Mucosa of descending colon (tissue), 3 donors: ENCODE measurements around the gene RNASE4. TPM values are rescaled to one million over a fixed set of nuclear protein-coding genes. Genes with fewer than 3 reads are reported as not detected.

ENCODE experiments used
- ATAC-seq: fragments of 200-7000 bp; cut with Tn5 transposase; one replicate; pipeline ENCODE4 v1.9.1; 2020; ENCODE audit warnings: mild to moderate bottlenecking, moderate library complexity
- DNase-seq, 3 donors: peaks; one replicate each; pipeline ENCODE4 v3.0.0-alpha.2; 2020
- H3K36me3 ChIP-seq: fragments of 200-600 bp; one replicate; pipeline ENCODE4 v1.8.0; 2021; ENCODE audit warnings: low read depth, mild to moderate bottlenecking
- H3K4me1 ChIP-seq: fragments of 200-600 bp; one replicate; pipeline ENCODE4 v1.8.0; 2021; ENCODE audit warnings: low read depth, mild to moderate bottlenecking
- H3K4me3 ChIP-seq: fragments of 200-600 bp; one replicate; pipeline ENCODE4 v1.8.0; 2021; ENCODE audit warnings: mild to moderate bottlenecking
- H3K9me3 ChIP-seq: fragments of 200-600 bp; one replicate; pipeline ENCODE4 v1.8.0; 2021; ENCODE audit warnings: mild to moderate bottlenecking
- intact Hi-C, 2 donors: fragments of 100-400 bp; cut with DNase I in 1 of 2; cut with micrococcal nuclease in 1 of 2; formaldehyde crosslinking; loops; one replicate each; pipeline versions ENCODE4 v1.11.0 to v1.11.1; 2022; cut with DNase I, micrococcal nuclease
- total RNA-seq, 3 donors: library from RNA; stranded (reverse); fragmentation: NEBNext Ultra II Directional in 2 of 3; extraction: Animal tissue kit (Norgen Biotek cat#: 25700) in 2 of 3; gene quantifications; one replicate each; pipeline versions ENCODE4 v1.2.1 to v1.2.4, GENCODE V29; 2021 to 2023
- TF ChIP-seq, protein P1 (sequence below): fragments of 200-600 bp; IDR thresholded peaks from one replicate; pipeline ENCODE4 v1.8.0; 2022; ENCODE audit warnings: antibody characterized with exemption, mild to moderate bottlenecking
- donor health status: DM: no; HTN: no; CAD: no; lungs with moderate emphysema.
- donor health status: DM: no; HTN: no; CAD: no.
- donor health status: DM: no; HTN: yes; CAD: no.

Gene RNASE4
- total RNA-seq, 3 donors from 2014 or later: 35.9 to 37.4 (median 36.4) TPM

GRCh38 chr14:20688167-20688839 is 3.9 kb downstream of the RNASE4 start, which contains the start of gene ANG:
Gene ANG, plus strand, starts transcription at chr14:20688764. Its CDS starts 4,801 bp downstream, at chr14:20693565.
- Histone ChIP-seq H3K4me3 (no peak within 1 kb of the TSS), H3K9me3 (no peaks in the 10 kb centered on the region), H3K4me1 (peaks cover 49% of the 10 kb centered on the region), H3K36me3 (no peaks in the 10 kb centered on the region)
- ATAC-seq (no peak), DNase-seq (no peak)
- intact Hi-C loops: loop anchor here in 1 of 2 donors (10.0 kb wide), 2 partner anchors 354 to 416 kb away; partner anchors contain the start of genes CCNB1IP1 and TMEM253
- TF ChIP-seq, protein P1, sequence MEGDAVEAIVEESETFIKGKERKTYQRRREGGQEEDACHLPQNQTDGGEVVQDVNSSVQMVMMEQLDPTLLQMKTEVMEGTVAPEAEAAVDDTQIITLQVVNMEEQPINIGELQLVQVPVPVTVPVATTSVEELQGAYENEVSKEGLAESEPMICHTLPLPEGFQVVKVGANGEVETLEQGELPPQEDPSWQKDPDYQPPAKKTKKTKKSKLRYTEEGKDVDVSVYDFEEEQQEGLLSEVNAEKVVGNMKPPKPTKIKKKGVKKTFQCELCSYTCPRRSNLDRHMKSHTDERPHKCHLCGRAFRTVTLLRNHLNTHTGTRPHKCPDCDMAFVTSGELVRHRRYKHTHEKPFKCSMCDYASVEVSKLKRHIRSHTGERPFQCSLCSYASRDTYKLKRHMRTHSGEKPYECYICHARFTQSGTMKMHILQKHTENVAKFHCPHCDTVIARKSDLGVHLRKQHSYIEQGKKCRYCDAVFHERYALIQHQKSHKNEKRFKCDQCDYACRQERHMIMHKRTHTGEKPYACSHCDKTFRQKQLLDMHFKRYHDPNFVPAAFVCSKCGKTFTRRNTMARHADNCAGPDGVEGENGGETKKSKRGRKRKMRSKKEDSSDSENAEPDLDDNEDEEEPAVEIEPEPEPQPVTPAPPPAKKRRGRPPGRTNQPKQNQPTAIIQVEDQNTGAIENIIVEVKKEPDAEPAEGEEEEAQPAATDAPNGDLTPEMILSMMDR: no peak

DNA sequence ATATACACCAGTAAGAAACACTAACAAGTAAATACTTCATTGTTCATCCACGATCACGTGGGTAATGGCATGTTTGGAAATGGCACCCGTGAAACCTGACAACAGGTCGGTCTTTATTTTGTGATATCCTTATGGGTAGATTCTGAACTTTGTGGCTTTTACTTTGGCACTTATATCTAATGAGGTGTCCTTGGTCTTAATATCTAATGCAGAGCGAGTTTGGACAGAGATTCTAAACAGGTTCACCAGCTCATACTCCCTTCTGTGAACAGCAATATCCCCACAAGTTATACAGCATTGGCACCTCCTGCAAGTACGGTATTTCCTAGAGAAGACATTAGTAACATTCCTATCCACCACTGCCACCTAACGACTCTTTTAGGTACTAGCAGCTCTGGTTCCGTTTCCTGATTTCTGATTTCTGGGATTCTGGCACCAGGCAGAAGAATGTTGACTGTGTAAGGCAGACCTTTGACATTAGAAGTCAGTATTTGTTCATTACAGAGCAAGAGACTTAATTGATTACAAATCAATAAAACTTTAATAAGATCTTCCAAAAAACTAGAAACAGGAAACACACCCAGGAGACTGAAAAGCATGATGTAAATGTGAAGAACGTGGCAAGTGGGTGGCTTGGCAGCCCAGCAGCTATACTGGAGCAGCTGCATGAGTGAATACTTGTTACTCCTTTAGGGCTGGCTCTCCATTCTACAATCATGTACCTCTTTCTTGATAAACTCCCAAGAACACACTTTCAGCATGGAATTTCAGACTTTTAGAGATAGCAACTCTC is 6.7 kb downstream of the RNASE4 start:
- Histone ChIP-seq H3K4me3 (no peak overlapping the region), H3K4me1 (peaks cover 38% of the 10 kb centered on the region), H3K36me3 (no peaks in the 10 kb centered on the region), H3K9me3 (no peaks in the 10 kb centered on the region)
- peak in 1 of 3 donors; percentile 80 for DNase-seq
- peak; percentile 75 for ATAC-seq
- intact Hi-C loops: loop anchor here in 1 of 2 donors (10.0 kb wide), 1 partner anchor 156 kb away; no protein-coding TSS in a partner anchor
- TF ChIP-seq, protein P1: peak; percentile 78

DNA sequence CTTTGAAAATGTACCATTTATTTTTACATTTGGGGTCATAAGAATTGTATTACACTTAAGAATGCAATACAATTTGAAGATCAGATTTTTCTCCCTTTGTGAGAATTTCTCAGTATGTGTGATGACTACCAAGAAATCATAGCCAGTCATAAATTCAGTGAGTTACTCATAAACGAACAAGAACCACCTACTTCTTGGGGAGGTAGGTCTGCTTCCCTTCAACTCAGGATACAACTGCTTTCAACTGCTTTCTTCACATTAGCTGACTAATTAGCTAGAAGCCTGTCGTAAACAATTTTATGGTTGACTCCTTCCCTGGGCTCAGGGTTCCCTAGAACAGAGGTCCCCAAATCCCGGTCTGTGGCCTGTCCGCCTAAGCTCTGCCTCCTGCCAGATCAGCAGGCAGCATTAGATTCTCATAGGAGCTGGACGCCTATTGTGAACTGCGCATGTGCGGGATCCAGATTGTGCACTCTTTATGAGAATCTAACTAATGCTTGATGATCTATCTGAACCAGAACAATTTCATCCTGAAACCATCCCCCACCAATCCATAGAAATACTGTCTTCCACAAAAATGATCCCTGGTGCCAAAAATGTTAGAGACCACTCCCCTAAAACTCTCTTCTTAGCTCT is 7.9 kb downstream of the RNASE4 start:
- H3K36me3 ChIP-seq: no peaks in the 10 kb centered on the region
- TF ChIP-seq, protein P1: no peak
- ATAC-seq: peak; percentile 28
- no peaks in the 10 kb centered on the region for H3K9me3 ChIP-seq
- DNase-seq: no peak
- H3K4me1 ChIP-seq: peaks cover 26% of the 10 kb centered on the region
- intact Hi-C loops: loop anchor here in 1 of 2 donors (2.0 to 10.0 kb wide), 2 partner anchors 29 to 157 kb away; no protein-coding TSS in a partner anchor
- no peak overlapping the region for H3K4me3 ChIP-seq

DNA sequence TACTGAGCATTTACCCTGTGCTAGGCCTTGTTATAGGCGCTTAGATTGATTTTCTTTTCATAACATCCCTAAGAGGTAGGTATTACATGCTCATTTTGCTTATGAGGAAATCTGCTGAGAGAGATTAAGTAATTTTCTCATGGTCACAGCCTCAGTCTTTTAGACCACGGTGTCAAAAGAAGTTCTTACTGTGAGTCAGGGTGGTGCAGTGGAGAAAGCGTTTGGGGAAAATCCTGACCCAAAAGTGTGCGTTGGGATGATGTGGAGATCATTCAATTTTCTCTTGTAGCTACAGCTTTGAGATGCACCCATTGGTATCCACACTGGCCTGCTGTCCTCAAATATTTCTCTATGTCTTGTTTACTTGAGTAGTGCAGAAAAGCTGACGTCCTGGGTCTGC is 12.4 kb downstream of the RNASE4 start:
- H3K4me1 ChIP-seq: no peaks in the 10 kb centered on the region
- H3K4me3 ChIP-seq: no peak overlapping the region
- TF ChIP-seq, protein P1: no peak
- no peaks in the 10 kb centered on the region for H3K36me3 ChIP-seq
- intact Hi-C loops: loop anchor here (5.0 to 10.0 kb wide), 2 partner anchors 161 to 162 kb away; no protein-coding TSS in a partner anchor
- ATAC-seq: no peak
- no peak for DNase-seq
- H3K9me3 ChIP-seq: no peaks in the 10 kb centered on the region

GRCh38 chr14:20697273-20698017 is 13.1 kb downstream of the RNASE4 start:
- Histone ChIP-seq H3K4me3 (no peak overlapping the region), H3K4me1 (no peaks in the 10 kb centered on the region), H3K36me3 (no peaks in the 10 kb centered on the region), H3K9me3 (no peaks in the 10 kb centered on the region)
- TF ChIP-seq, protein P1: peak; percentile 40
- ATAC-seq (peak; percentile 91), DNase-seq (peak in 2 of 3 donors; percentile 75 to 86)
- intact Hi-C loops: loop anchor here (5.0 to 10.0 kb wide), 2 partner anchors 160 to 163 kb away; no protein-coding TSS in a partner anchor
